Kidney epithelial cell (primary cell): ENCODE results near the gene EPB41L2. TPM values are rescaled to one million over a fixed set of nuclear protein-coding genes. Genes with fewer than 3 reads are reported as not detected.
"Not testable (repeated sequence)": the region's sequence is repeated elsewhere in the genome, so short reads cannot be mapped to it uniquely, and the experiment has no call there.

Experiments used
- DNase-seq: peaks from one replicate; pipeline ENCODE4 v3.0.0-alpha.2; 2010; ENCODE audit warnings: low read depth
- H3K27me3 ChIP-seq: 2 replicates; pipeline ENCODE4 v1.6.0; 2011; ENCODE audit warnings: low read length; ENCODE audit not compliant: control insufficient read depth, insufficient read depth
- H3K36me3 ChIP-seq: 2 replicates; pipeline ENCODE4 v1.5.1; 2011; ENCODE audit warnings: low read length; ENCODE audit not compliant: control insufficient read depth, insufficient read depth
- H3K4me3 ChIP-seq: 2 replicates; pipeline ENCODE4 v1.5.1; 2011; ENCODE audit warnings: low read depth, mild to moderate bottlenecking, control low read depth, low read length
- total RNA-seq: library from RNA; depleted of rRNA; stranded (reverse); fragments of >200 nt; gene quantifications from 2 replicates; pipeline ENCODE4 v1.2.3, GENCODE V29; 2015
- TF ChIP-seq, protein P1 (sequence below): IDR thresholded peaks from 2 replicates; pipeline ENCODE4 v1.5.1; 2011; ENCODE audit warnings: mild to moderate bottlenecking, moderate library complexity, low read length, control low read depth, inconsistent platforms; ENCODE audit not compliant: insufficient read depth, poor library complexity, severe bottlenecking

Gene EPB41L2
- total RNA-seq, 1 donor from 2014 or later: 48.7 TPM

DNA sequence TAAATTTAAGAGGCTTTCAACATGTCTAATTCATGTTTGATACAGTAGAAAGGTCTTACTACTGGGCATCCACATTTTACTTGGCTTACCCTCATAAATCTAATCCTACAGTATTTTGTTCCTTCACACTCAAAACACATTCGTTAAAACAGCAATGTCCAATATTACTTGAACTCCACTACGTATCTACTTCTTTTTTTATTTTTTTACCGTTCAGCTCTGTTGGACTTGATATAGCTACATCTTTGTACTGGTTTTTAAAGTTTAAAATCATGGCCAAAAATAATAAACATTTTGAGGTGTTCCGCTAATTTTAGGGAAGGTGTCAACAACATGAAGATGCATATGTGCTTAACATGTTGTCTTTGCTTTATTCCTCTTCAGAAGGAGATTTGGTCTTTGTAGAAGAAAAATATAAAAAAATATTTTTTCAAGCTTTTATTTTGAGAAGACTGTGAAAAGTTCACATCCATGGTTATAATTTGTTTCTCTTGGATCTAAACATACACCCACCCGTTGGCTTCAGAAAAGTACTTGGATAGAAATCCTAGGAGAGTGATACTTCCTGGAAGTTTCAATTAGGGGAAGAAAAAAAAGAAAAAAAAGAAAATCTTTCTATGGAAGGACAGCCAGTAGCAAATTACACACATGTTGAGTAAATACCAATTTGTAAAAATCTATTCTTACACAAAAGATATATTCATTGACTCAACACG lies 71.5 kb downstream of the EPB41L2 start:
- no peak for DNase-seq

DNA sequence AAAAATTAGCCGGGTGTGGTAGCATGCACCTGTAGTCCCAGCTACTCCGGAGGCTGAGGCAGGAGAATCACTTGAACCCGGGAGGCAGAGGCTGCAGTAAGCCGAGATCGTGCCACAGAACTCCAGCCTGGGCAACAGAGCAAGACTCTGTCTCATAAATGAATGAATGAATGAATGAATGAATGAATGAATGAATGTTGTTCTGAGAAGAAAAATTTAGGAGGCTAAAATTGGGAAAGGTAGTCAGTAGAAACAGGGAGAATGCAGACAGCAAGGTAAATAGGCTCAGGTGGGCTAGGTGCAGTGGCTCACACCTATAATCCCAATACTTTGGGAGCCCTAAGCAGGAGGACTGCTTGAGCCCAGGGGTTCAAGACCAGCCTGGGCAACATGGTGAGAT lies 75.5 kb downstream of the EPB41L2 start:
- not testable (repeated sequence) for H3K27me3 ChIP-seq, H3K4me3 ChIP-seq, DNase-seq, H3K36me3 ChIP-seq

More for the DNA sequence above, 71.5 kb downstream of the EPB41L2 start:
- no peaks in the 10 kb centered on the region for H3K36me3 ChIP-seq
- TF ChIP-seq, protein P1, sequence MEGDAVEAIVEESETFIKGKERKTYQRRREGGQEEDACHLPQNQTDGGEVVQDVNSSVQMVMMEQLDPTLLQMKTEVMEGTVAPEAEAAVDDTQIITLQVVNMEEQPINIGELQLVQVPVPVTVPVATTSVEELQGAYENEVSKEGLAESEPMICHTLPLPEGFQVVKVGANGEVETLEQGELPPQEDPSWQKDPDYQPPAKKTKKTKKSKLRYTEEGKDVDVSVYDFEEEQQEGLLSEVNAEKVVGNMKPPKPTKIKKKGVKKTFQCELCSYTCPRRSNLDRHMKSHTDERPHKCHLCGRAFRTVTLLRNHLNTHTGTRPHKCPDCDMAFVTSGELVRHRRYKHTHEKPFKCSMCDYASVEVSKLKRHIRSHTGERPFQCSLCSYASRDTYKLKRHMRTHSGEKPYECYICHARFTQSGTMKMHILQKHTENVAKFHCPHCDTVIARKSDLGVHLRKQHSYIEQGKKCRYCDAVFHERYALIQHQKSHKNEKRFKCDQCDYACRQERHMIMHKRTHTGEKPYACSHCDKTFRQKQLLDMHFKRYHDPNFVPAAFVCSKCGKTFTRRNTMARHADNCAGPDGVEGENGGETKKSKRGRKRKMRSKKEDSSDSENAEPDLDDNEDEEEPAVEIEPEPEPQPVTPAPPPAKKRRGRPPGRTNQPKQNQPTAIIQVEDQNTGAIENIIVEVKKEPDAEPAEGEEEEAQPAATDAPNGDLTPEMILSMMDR: no peak
- no peaks in the 10 kb centered on the region for H3K27me3 ChIP-seq
- no peak overlapping the region for H3K4me3 ChIP-seq

DNA sequence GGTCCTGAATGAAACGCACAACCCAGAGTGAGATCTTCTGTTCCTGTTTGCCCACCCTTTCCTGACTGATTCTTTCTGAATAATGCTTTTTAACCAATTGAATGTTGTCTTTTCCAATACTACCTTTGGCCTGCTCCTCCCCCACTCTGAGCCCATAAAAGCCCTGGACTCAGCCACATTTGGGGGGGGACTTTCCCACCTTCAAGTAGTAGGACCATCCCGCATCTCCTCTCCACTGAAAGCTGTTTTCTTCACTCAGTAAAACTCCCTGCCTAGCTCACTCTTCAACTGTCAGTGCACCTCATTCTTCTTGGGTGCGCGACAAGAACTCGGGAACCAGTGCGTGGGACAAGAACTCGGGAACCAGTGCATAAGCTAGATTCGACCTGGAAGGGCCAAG lies 77.9 kb downstream of the EPB41L2 start:
- TF ChIP-seq, protein P1: no peak
- Histone ChIP-seq H3K27me3 (no peaks in the 10 kb centered on the region), H3K36me3 (no peaks in the 10 kb centered on the region), H3K4me3 (no peak overlapping the region)
- no peak for DNase-seq

DNA sequence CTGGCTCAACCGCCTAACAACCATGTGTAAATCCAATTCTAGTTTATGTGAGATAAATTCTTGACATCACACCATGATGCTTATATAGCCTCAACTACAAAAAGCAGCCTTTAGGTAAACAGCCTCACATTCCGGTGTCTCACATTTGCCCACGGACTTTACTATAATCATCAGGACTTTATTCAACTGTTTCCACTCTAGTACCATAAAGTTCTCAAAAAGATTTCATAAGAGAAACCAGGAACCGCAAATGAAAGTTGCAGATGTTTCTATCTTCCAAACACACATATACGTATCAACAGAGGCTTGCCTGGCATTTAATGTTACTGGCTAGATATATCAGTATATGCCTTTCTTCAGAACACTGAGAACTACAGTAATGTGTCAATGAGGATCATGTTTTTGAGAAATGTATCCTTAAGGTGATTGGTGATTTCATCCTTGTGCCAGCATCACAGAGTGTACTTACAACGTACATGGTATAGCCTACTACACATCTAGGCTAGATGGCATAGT lies 80.0 kb downstream of the EPB41L2 start:
- no peak overlapping the region for H3K4me3 ChIP-seq
- TF ChIP-seq, protein P1: no peak
- H3K36me3 ChIP-seq: no peaks in the 10 kb centered on the region
- DNase-seq: no peak
- no peaks in the 10 kb centered on the region for H3K27me3 ChIP-seq

DNA sequence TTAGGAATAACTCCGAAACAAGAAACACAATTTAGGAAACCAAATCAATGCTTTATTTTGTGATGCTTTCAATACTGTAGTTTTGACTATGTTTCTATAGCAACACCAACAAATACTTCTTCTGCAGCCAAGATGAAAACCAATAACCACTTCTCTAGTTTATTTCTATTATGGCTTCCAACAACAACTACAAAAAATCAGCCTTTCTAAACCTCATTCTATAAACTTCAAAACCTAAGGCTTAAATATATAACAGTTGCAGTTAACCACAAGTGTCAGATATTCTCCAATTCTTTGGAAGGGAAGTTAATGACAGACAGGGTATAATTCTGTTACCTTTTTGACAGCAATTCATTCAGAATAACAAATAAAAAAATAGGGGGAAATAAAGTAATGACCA lies 80.9 kb downstream of the EPB41L2 start:
- Histone ChIP-seq H3K36me3 (no peaks in the 10 kb centered on the region), H3K27me3 (no peaks in the 10 kb centered on the region), H3K4me3 (no peak overlapping the region)
- TF ChIP-seq, protein P1: no peak
- no peak for DNase-seq

DNA sequence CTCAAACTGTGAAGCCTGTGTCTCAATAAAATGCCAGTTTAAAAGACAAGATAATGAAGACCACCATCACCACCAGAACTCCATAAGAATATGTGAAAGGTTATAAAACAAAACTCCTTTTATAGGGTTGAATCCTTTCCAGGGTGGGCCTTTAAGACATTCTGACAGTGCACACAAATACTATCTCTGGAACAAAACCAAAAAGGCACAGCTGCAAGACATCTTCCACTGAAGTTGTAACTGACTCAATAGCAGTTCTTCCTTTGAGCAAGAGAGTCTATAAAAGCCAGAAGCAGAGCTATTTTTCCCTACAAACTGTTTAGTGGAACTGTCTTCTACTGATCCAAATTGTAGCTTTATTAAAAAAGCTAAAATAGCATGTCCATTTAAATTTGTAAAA lies 81.6 kb downstream of the EPB41L2 start:
- TF ChIP-seq, protein P1: no peak
- Histone ChIP-seq H3K4me3 (no peak overlapping the region), H3K27me3 (no peaks in the 10 kb centered on the region), H3K36me3 (no peaks in the 10 kb centered on the region)
- no peak for DNase-seq
